ENCODE measurements around the gene CASP10.

CASP10 gene

GRCh38 chr2:201197781-201198180 lies 14.8 kb downstream of the CASP10 start:
- no peak overlapping the region for H3K4me3 ChIP-seq (ENCODE audit: control insufficient read depth, low read depth, low read length)
- TF ChIP-seq, protein P1, sequence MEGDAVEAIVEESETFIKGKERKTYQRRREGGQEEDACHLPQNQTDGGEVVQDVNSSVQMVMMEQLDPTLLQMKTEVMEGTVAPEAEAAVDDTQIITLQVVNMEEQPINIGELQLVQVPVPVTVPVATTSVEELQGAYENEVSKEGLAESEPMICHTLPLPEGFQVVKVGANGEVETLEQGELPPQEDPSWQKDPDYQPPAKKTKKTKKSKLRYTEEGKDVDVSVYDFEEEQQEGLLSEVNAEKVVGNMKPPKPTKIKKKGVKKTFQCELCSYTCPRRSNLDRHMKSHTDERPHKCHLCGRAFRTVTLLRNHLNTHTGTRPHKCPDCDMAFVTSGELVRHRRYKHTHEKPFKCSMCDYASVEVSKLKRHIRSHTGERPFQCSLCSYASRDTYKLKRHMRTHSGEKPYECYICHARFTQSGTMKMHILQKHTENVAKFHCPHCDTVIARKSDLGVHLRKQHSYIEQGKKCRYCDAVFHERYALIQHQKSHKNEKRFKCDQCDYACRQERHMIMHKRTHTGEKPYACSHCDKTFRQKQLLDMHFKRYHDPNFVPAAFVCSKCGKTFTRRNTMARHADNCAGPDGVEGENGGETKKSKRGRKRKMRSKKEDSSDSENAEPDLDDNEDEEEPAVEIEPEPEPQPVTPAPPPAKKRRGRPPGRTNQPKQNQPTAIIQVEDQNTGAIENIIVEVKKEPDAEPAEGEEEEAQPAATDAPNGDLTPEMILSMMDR (IDR thresholded peaks at IDR 0.05; ENCODE audit: control insufficient read depth, insufficient read depth, low read depth, low read length, missing control alignments): no peak
- DNase-seq (ENCODE audit: low read depth): no peak

- DNase-seq (ENCODE audit: low read depth): no peak
- TF ChIP-seq, protein P1 (IDR thresholded peaks at IDR 0.05; ENCODE audit: control insufficient read depth, insufficient read depth, low read depth, low read length, missing control alignments): no peak
These were observed 16.9 kb downstream of the CASP10 start for GRCh38 chr2:201199847-201200246.

DNA sequence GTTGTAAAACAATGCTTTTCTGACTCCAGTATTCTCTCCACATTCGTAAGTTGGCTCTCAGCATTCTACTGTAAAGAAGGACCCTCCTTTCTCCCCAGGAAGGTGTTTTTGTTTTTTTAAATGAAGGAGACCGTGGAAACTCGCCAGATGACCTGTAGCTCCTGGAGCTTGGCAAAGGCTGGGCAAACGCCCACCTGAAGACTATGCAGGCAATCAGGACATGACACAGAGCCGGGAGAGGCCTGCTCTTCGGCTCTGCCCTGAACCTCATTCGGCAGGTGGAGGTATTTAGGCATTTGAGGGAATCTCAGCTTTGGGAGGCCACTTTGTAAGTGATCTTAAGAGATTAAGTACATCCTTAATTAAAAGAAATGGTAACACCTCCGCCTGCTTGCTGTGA lies 17.4 kb downstream of the CASP10 start:
- H3K4me3 ChIP-seq (ENCODE audit: control insufficient read depth, low read depth, low read length): no peak overlapping the region
- no peak for DNase-seq (ENCODE audit: low read depth)
- TF ChIP-seq, protein P1 (IDR thresholded peaks at IDR 0.05; ENCODE audit: control insufficient read depth, insufficient read depth, low read depth, low read length, missing control alignments): no peak

More at GRCh38 chr2:201199847-201200246, 16.9 kb downstream of the CASP10 start:
- H3K4me3 ChIP-seq (ENCODE audit: control insufficient read depth, low read depth, low read length): no peak overlapping the region

GRCh38 chr2:201201371-201201770 lies 18.4 kb downstream of the CASP10 start:
- no peak overlapping the region for H3K4me3 ChIP-seq (ENCODE audit: control insufficient read depth, low read depth, low read length)
- no peak for DNase-seq (ENCODE audit: low read depth)

DNA sequence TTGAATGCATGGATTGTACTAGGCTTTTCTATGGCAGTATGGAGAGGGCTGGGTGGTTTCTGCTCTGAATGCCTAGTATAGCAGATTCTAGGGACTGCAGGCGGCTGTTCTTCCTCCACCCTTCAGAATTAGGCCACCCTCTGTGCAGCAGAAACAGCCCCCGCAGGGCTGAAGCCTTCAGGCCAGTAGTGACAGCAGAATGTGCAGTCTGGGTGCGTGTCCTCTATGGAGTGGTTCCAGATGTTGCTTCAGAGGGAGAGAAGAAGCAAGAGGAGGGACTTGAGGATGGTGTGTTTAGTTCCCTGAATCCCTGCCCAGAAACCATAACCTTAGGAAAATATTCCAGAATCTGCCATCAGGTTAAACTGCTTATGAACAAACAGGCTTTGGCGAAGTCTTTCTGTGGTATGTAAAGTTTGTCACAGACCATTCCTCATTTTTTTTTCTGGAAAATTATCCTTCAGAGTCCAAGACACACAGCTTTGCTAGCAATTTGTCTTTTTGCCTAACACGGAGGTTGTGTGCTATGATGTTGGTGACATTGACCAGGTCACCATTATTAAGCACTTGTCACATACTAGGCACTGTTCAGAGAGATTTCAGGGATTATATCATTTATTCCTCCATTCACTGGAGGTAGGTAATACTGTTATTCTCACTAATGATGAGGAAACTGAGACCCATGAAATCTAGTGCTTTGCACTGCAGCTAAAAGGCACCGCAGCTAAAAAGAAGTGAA lies 21.1 kb downstream of the CASP10 start:
- H3K4me3 ChIP-seq (ENCODE audit: control insufficient read depth, low read depth, low read length): no peak overlapping the region
- TF ChIP-seq, protein P1 (IDR thresholded peaks at IDR 0.05; ENCODE audit: control insufficient read depth, insufficient read depth, low read depth, low read length, missing control alignments): no peak
- peak; percentile 67 for DNase-seq (ENCODE audit: low read depth)

More at GRCh38 chr2:201201371-201201770, 18.4 kb downstream of the CASP10 start:
- TF ChIP-seq, protein P1 (IDR thresholded peaks at IDR 0.05; ENCODE audit: control insufficient read depth, insufficient read depth, low read depth, low read length, missing control alignments): no peak

- TF ChIP-seq, protein P1 (IDR thresholded peaks at IDR 0.05; ENCODE audit: control insufficient read depth, insufficient read depth, low read depth, low read length, missing control alignments): no peak
- no peak for DNase-seq (ENCODE audit: low read depth)
- H3K4me3 ChIP-seq (ENCODE audit: control insufficient read depth, low read depth, low read length): no peak overlapping the region
These were observed 21.9 kb downstream of the CASP10 start for GRCh38 chr2:201204655-201205514.

Data from AG09309 (cell line).